ENCODE measurements around the gene NRROS. TPM values are rescaled to one million over a fixed set of nuclear protein-coding genes. Genes with fewer than 3 reads are reported as not detected.
"Not testable (repeated sequence)": the region's sequence is repeated elsewhere in the genome, so short reads cannot be mapped to it uniquely, and the experiment has no call there.

The NRROS gene
- total RNA-seq, 1 donor from 2014 or later = 5.4 TPM

DNA sequence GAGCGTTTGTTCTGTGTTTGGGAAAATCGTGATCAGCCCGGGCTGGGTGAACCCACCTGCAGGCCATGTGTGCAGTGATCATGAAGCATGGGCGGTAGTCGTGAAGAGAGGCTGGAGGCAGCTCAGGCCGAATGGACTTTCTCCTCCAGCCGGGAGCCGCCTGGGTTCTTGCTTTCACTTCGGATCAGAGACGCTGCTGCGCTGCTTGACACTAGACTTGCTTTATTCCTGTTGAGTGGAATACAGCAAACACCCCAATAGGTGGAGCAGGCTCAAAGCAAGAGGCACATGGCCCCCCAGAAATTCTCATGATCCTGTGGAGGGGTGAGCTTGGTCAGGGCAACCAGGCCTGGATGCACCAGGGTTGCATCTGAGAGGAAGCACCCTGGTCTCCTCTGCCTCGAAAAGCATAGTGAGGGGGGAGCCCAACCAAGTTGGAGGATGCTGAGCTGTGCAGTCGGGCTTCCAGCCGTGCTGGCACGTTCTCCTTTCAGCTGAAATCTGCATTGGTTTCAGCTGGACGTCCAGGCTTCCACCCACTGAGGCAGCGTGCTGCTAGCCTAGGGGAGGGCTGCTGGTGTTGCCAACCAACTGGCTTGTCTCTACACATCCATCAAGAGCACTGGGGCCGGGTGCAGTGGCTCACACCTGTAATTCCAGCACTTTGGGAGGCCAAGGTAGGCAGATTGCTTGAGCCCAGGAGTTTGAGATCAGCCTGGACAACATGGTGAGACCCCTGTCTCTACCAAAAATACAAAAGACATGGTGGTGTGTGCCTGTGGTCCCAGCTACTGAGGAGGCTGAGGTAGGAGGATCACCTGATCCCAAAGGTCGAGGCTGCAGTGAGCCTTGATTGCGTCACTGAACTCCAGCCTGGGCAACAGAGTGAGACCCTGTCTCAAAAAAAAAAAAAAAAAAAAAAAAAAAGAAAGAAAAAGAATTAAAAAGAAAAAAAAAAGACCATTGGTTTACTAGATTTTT is 2.8 kb upstream of the NRROS start:
- Histone ChIP-seq H3K4me1 (peaks cover 30% of the 10 kb centered on the region), H3K27ac (no peak overlapping the region), H3K4me3 (no peak overlapping the region), H3K9me3 (no peaks in the 10 kb centered on the region), H3K36me3 (no peaks in the 10 kb centered on the region), H3K27me3 (no peaks in the 10 kb centered on the region)
- no peak for DNase-seq (ENCODE audit: extremely low spot score in 2 of 2)
- TF ChIP-seq POLR2A (IDR thresholded peaks at IDR 0.05) (no peak), CTCF (IDR thresholded peaks at IDR 0.05) (no peak), POLR2AphosphoS5 (IDR thresholded peaks at IDR 0.05; ENCODE audit: insufficient read depth in 1 of 2, low read depth in 1 of 2) (no peak)
- intact Hi-C loops (cut with DNase I) = no loop called here

DNA sequence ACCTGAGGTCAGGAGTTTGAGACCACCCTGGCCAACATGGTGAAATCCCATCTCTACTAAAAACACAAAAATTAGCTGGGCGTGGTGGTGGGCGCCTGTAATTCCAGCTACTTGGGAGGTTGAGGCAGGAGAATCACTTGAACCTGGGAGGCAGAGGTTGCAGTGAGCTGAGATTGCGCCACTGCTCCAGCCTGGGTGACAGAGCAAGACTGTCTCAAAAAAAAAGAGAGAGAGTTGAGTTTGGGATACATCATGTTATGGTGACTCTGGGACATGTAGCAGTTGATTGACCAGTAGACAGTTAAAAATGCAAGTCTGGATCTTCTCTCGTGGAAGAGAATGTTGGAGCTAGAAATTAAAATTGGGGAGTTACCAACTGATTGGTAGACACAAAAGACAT is 1.6 kb upstream of the NRROS start:
- H3K4me3 ChIP-seq; H3K27ac ChIP-seq; intact Hi-C loops (cut with DNase I); H3K27me3 ChIP-seq; DNase-seq (ENCODE audit: extremely low spot score in 2 of 2); H3K36me3 ChIP-seq; H3K9me3 ChIP-seq: not testable (repeated sequence)
- H3K4me1 ChIP-seq = peaks cover 19% of the 10 kb centered on the region

GRCh38 chr3:196638861-196639482 is 522 bp upstream of the NRROS start:
- Histone ChIP-seq H3K27ac (peak overlapping the region; percentile 55), H3K36me3 (no peaks in the 10 kb centered on the region), H3K27me3 (no peaks in the 10 kb centered on the region), H3K4me1 (peaks cover 16% of the 10 kb centered on the region), H3K9me3 (no peaks in the 10 kb centered on the region), H3K4me3 (peak overlapping the region; percentile 47 to 51)
- no peak for TF ChIP-seq POLR2A (IDR thresholded peaks at IDR 0.05)
- no peak for TF ChIP-seq CTCF (IDR thresholded peaks at IDR 0.05)
- no peak for TF ChIP-seq POLR2AphosphoS5 (IDR thresholded peaks at IDR 0.05; ENCODE audit: insufficient read depth in 1 of 2, low read depth in 1 of 2)
- intact Hi-C loops (cut with DNase I) = no loop called here
- no peak for DNase-seq (ENCODE audit: extremely low spot score in 2 of 2)

GRCh38 chr3:196640297-196641018 is 964 bp downstream of the NRROS start:
- H3K36me3 ChIP-seq = no peaks in the 10 kb centered on the region
- peaks cover 16% of the 10 kb centered on the region for H3K4me1 ChIP-seq
- no peaks in the 10 kb centered on the region for H3K9me3 ChIP-seq
- TF ChIP-seq POLR2A (IDR thresholded peaks at IDR 0.05) (no peak), POLR2AphosphoS5 (IDR thresholded peaks at IDR 0.05; ENCODE audit: insufficient read depth in 1 of 2, low read depth in 1 of 2) (no peak), CTCF (IDR thresholded peaks at IDR 0.05) (no peak)
- intact Hi-C loops (cut with DNase I) = no loop called here
- DNase-seq (ENCODE audit: extremely low spot score in 2 of 2) = no peak
- H3K27me3 ChIP-seq = no peaks in the 10 kb centered on the region
- peak overlapping the region; percentile 47 to 51 for H3K4me3 ChIP-seq
- peak overlapping the region; percentile 55 for H3K27ac ChIP-seq

GRCh38 chr3:196641333-196642054 is 2.0 kb downstream of the NRROS start:
- H3K4me1 ChIP-seq = peaks cover 16% of the 10 kb centered on the region
- no peak overlapping the region for H3K27ac ChIP-seq
- H3K36me3 ChIP-seq = no peaks in the 10 kb centered on the region
- DNase-seq (ENCODE audit: extremely low spot score in 2 of 2) = no peak
- TF ChIP-seq CTCF (IDR thresholded peaks at IDR 0.05) (no peak), POLR2A (IDR thresholded peaks at IDR 0.05) (no peak), POLR2AphosphoS5 (IDR thresholded peaks at IDR 0.05; ENCODE audit: insufficient read depth in 1 of 2, low read depth in 1 of 2) (no peak)
- H3K27me3 ChIP-seq = no peaks in the 10 kb centered on the region
- intact Hi-C loops (cut with DNase I) = no loop called here
- H3K9me3 ChIP-seq = no peaks in the 10 kb centered on the region
- H3K4me3 ChIP-seq = peak overlapping the region in 1 of 2 donors; percentile 47

Measured in vagina (tissue), 2 donors.